ENCODE data around the gene INSIG2. TPM values are rescaled to one million over a fixed set of nuclear protein-coding genes. Genes with fewer than 3 reads are reported as not detected.
A peak's percentile ranks its signal among the peaks of the same experiment; 100 is the strongest.

Gene INSIG2
- total RNA-seq, 2 donors from 2014 or later = 25.0 to 25.3 TPM

GRCh38 chr2:118110991-118111390 is 22.7 kb downstream of the INSIG2 start:
- no peaks in the 10 kb centered on the region for H3K27me3 ChIP-seq (replicated peaks; ENCODE audit: insufficient read depth)
- no peaks in the 10 kb centered on the region for H3K9me3 ChIP-seq
- peaks cover 6% of the 10 kb centered on the region for H3K36me3 ChIP-seq
- no peak overlapping the region for H3K27ac ChIP-seq
- no peak for TF ChIP-seq CTCF (IDR thresholded peaks at IDR 0.05)
- no peaks in the 10 kb centered on the region for H3K4me1 ChIP-seq (ENCODE audit: control insufficient read depth in 1 of 2, low read depth in 2 of 2)
- no peak overlapping the region for H3K4me3 ChIP-seq
- ATAC-seq (ENCODE audit: insufficient number of reproducible peaks, low FRiP score, low read depth) (no peak), DNase-seq (ENCODE audit: low spot score) (no peak)

- Histone ChIP-seq H3K36me3 (no peaks in the 10 kb centered on the region), H3K4me3 (no peak overlapping the region), H3K27me3 (replicated peaks; ENCODE audit: insufficient read depth) (no peaks in the 10 kb centered on the region), H3K27ac (no peak overlapping the region), H3K9me3 (no peaks in the 10 kb centered on the region), H3K4me1 (ENCODE audit: control insufficient read depth in 1 of 2, low read depth in 2 of 2) (no peaks in the 10 kb centered on the region)
- no peak for TF ChIP-seq CTCF (IDR thresholded peaks at IDR 0.05)
- no peak for DNase-seq (ENCODE audit: low spot score)
- ATAC-seq (ENCODE audit: insufficient number of reproducible peaks, low FRiP score, low read depth) = peak; percentile 60
Measured at GRCh38 chr2:118112771-118113334, 24.6 kb downstream of the INSIG2 start.

GRCh38 chr2:118114863-118115262 is 26.6 kb downstream of the INSIG2 start:
- no peak for TF ChIP-seq CTCF (IDR thresholded peaks at IDR 0.05)
- ATAC-seq (ENCODE audit: insufficient number of reproducible peaks, low FRiP score, low read depth) (no peak), DNase-seq (ENCODE audit: low spot score) (no peak)
- Histone ChIP-seq H3K27me3 (replicated peaks; ENCODE audit: insufficient read depth) (no peaks in the 10 kb centered on the region), H3K4me3 (no peak overlapping the region), H3K9me3 (no peaks in the 10 kb centered on the region), H3K36me3 (no peaks in the 10 kb centered on the region), H3K27ac (no peak overlapping the region), H3K4me1 (ENCODE audit: control insufficient read depth in 1 of 2, low read depth in 2 of 2) (peaks cover 0 to 6% of the 10 kb centered on the region in 2 donors)

- no peak for ATAC-seq (ENCODE audit: insufficient number of reproducible peaks, low FRiP score, low read depth)
- H3K9me3 ChIP-seq = no peaks in the 10 kb centered on the region
- no peak overlapping the region for H3K4me3 ChIP-seq
- no peak for TF ChIP-seq CTCF (IDR thresholded peaks at IDR 0.05)
- H3K27me3 ChIP-seq (replicated peaks; ENCODE audit: insufficient read depth) = no peaks in the 10 kb centered on the region
- H3K4me1 ChIP-seq (ENCODE audit: control insufficient read depth in 1 of 2, low read depth in 2 of 2) = peaks cover 6 to 9% of the 10 kb centered on the region in 2 donors
- no peak overlapping the region for H3K27ac ChIP-seq
- no peaks in the 10 kb centered on the region for H3K36me3 ChIP-seq
- no peak for DNase-seq (ENCODE audit: low spot score)
Measured at GRCh38 chr2:118115761-118116160, 27.5 kb downstream of the INSIG2 start.

GRCh38 chr2:118118479-118118878 is 30.2 kb downstream of the INSIG2 start:
- no peak for DNase-seq (ENCODE audit: low spot score)
- Histone ChIP-seq H3K27ac (no peak overlapping the region), H3K9me3 (no peaks in the 10 kb centered on the region)

More at GRCh38 chr2:118118479-118118878, 30.2 kb downstream of the INSIG2 start:
- Histone ChIP-seq H3K36me3 (no peaks in the 10 kb centered on the region), H3K4me1 (ENCODE audit: control insufficient read depth in 1 of 2, low read depth in 2 of 2) (peaks cover 20 to 25% of the 10 kb centered on the region in 2 donors), H3K27me3 (replicated peaks; ENCODE audit: insufficient read depth) (no peaks in the 10 kb centered on the region), H3K4me3 (no peak overlapping the region)
- no peak for ATAC-seq (ENCODE audit: insufficient number of reproducible peaks, low FRiP score, low read depth)
- TF ChIP-seq CTCF (IDR thresholded peaks at IDR 0.05) = no peak
